Measurements from ENCODE around the gene LAGE3. TPM values are rescaled to one million over a fixed set of nuclear protein-coding genes. Genes with fewer than 3 reads are reported as not detected.

Gene LAGE3
- polyA plus RNA-seq, 1 experiment = 17.8 TPM

- ChIA-PET CTCF (interaction anchor here (1.0 kb wide), 1 partner anchor 74 kb away, joined by 3 read pairs; no protein-coding TSS in a partner anchor), POLR2A (interaction anchor here (0.6 kb wide), 1 partner anchor 17 kb away, joined by 3 read pairs; no protein-coding TSS in a partner anchor)
- H3K27me3 ChIP-seq (ENCODE audit: control insufficient read depth, insufficient read depth, low read length) = no peaks in the 10 kb centered on the region
- no peak overlapping the region for H3K4me3 ChIP-seq (ENCODE audit: low read depth, low read length)
- no peak for DNase-seq (ENCODE audit: low read depth)
- TF ChIP-seq, protein P1, sequence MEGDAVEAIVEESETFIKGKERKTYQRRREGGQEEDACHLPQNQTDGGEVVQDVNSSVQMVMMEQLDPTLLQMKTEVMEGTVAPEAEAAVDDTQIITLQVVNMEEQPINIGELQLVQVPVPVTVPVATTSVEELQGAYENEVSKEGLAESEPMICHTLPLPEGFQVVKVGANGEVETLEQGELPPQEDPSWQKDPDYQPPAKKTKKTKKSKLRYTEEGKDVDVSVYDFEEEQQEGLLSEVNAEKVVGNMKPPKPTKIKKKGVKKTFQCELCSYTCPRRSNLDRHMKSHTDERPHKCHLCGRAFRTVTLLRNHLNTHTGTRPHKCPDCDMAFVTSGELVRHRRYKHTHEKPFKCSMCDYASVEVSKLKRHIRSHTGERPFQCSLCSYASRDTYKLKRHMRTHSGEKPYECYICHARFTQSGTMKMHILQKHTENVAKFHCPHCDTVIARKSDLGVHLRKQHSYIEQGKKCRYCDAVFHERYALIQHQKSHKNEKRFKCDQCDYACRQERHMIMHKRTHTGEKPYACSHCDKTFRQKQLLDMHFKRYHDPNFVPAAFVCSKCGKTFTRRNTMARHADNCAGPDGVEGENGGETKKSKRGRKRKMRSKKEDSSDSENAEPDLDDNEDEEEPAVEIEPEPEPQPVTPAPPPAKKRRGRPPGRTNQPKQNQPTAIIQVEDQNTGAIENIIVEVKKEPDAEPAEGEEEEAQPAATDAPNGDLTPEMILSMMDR (IDR thresholded peaks at IDR 0.05; ENCODE audit: insufficient read depth, low read depth, low read length) = no peak
- H3K36me3 ChIP-seq (ENCODE audit: control insufficient read depth, insufficient read depth, low read length) = peaks cover 19% of the 10 kb centered on the region
These were observed 6.1 kb downstream of the LAGE3 start for GRCh38 chrX:154472685-154473632.

DNA sequence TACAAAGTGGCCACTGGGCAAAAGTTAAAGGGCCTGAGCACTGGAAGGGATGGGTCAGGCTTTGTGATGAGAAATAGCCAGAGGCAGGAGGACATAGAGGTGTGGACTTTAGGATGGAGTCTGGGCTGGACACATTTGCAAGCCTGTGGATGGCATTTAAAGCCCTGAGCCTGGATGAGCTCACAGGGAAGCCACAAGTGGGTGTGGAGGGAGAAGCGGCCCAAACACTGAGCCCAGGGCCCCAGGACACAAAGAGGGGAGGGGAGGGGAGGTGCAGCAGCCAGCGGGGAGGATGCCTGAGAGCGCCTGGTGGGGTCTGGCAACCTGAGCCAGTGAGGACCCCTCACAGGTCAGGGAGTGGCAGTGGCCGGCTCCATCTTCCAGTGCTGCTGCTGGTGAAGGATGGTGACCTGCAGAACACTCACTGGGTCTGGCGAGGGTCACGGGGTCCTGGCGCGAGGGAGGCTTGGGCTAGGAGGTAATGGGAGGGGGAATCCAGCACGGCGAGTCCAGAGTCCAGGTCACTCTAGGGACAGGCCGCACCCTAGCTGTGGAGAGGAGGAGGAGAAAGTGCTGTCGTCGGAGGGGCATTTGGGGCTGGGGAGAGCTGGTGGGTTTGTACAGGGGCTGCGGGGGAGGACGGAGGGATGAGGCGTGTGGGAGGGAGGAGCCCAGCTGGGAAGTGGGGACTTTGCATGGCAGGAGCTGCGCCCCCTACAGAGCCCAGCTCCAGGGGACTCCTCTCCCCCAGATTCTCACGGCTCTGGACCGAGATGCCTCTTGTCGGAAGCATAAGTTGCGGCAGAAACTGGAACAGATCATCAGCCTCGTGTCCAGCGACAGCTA lies 7.0 kb downstream of the LAGE3 start:
- Histone ChIP-seq H3K4me3 (ENCODE audit: low read depth, low read length) (no peak overlapping the region), H3K36me3 (ENCODE audit: control insufficient read depth, insufficient read depth, low read length) (peaks cover 22% of the 10 kb centered on the region), H3K27me3 (ENCODE audit: control insufficient read depth, insufficient read depth, low read length) (no peaks in the 10 kb centered on the region)
- DNase-seq (ENCODE audit: low read depth) = no peak
- POLR2A ChIA-PET = no interaction called here
- CTCF ChIA-PET = no interaction called here
- TF ChIP-seq, protein P1 (IDR thresholded peaks at IDR 0.05; ENCODE audit: insufficient read depth, low read depth, low read length) = no peak

- H3K27me3 ChIP-seq (ENCODE audit: control insufficient read depth, insufficient read depth, low read length) = no peaks in the 10 kb centered on the region
- TF ChIP-seq, protein P1 (IDR thresholded peaks at IDR 0.05; ENCODE audit: insufficient read depth, low read depth, low read length) = no peak
- H3K4me3 ChIP-seq (ENCODE audit: low read depth, low read length) = no peak overlapping the region
- H3K36me3 ChIP-seq (ENCODE audit: control insufficient read depth, insufficient read depth, low read length) = peaks cover 31% of the 10 kb centered on the region
- ChIA-PET POLR2A (no interaction called here), CTCF (no interaction called here)
- DNase-seq (ENCODE audit: low read depth) = no peak
These were observed 8.0 kb downstream of the LAGE3 start for GRCh38 chrX:154470914-154471568.

- TF ChIP-seq, protein P1 (IDR thresholded peaks at IDR 0.05; ENCODE audit: insufficient read depth, low read depth, low read length) = no peak
- H3K36me3 ChIP-seq (ENCODE audit: control insufficient read depth, insufficient read depth, low read length) = peaks cover 34% of the 10 kb centered on the region
- POLR2A ChIA-PET = no interaction called here
- H3K27me3 ChIP-seq (ENCODE audit: control insufficient read depth, insufficient read depth, low read length) = no peaks in the 10 kb centered on the region
- H3K4me3 ChIP-seq (ENCODE audit: low read depth, low read length) = no peak overlapping the region
- DNase-seq (ENCODE audit: low read depth) = no peak
- CTCF ChIA-PET = no interaction called here
These were observed 8.6 kb downstream of the LAGE3 start for GRCh38 chrX:154470434-154470833.

Data from BJ (cell line).